NCI-H1694 treated with DMSO at 0.1 percent for 48 hours (cell line): ENCODE data around the gene COX7A2L.

ENCODE experiments used
- DNase-seq: peaks from one replicate; lab custom pipeline; 2025; lab: John Stamatoyannopoulos, UW

COX7A2L gene

GRCh38 chr2:42317486-42317885 is 43.5 kb downstream of the COX7A2L start:
- DNase-seq: no peak

GRCh38 chr2:42316910-42317309 is 44.1 kb downstream of the COX7A2L start:
- DNase-seq: no peak

GRCh38 chr2:42315844-42316470 is 45.1 kb downstream of the COX7A2L start:
- DNase-seq: no peak

- no peak for DNase-seq
Measured at GRCh38 chr2:42314892-42315468, 46.0 kb downstream of the COX7A2L start.

GRCh38 chr2:42312106-42312505 is 48.9 kb downstream of the COX7A2L start:
- DNase-seq: no peak

GRCh38 chr2:42310007-42310515 is 51.0 kb downstream of the COX7A2L start:
- no peak for DNase-seq

GRCh38 chr2:42309366-42309765 is 51.7 kb downstream of the COX7A2L start:
- DNase-seq: no peak

- DNase-seq: no peak
Measured at GRCh38 chr2:42307180-42307579, 53.8 kb downstream of the COX7A2L start.

GRCh38 chr2:42304059-42304713 is 56.8 kb downstream of the COX7A2L start:
- no peak for DNase-seq

GRCh38 chr2:42303252-42303651 is 57.8 kb downstream of the COX7A2L start:
- DNase-seq: no peak

GRCh38 chr2:42300527-42300926 is 60.5 kb downstream of the COX7A2L start:
- DNase-seq: no peak
